ENCODE results near the gene RNF220.

RNF220 gene

GRCh38 chr1:44406737-44407429 is 1.8 kb downstream of the RNF220 start:
- no peak for DNase-seq (ENCODE audit: extremely low read depth in 1 of 2, low read depth in 1 of 2)

- no peak for DNase-seq (ENCODE audit: extremely low read depth in 1 of 2, low read depth in 1 of 2)
Measured at GRCh38 chr1:44407430-44408211, 2.6 kb downstream of the RNF220 start.

- DNase-seq (ENCODE audit: extremely low read depth in 1 of 2, low read depth in 1 of 2) = no peak
Measured at GRCh38 chr1:44408212-44408582, 3.1 kb downstream of the RNF220 start.

GRCh38 chr1:44408632-44409602 is 3.9 kb downstream of the RNF220 start:
- no peak for DNase-seq (ENCODE audit: extremely low read depth in 1 of 2, low read depth in 1 of 2)

GRCh38 chr1:44409757-44410156 is 4.7 kb downstream of the RNF220 start:
- DNase-seq (ENCODE audit: extremely low read depth in 1 of 2, low read depth in 1 of 2) = no peak

- no peak for DNase-seq (ENCODE audit: extremely low read depth in 1 of 2, low read depth in 1 of 2)
Measured at GRCh38 chr1:44411861-44412260, 6.8 kb downstream of the RNF220 start.

- no peak for DNase-seq (ENCODE audit: extremely low read depth in 1 of 2, low read depth in 1 of 2)
Measured at GRCh38 chr1:44412601-44413000, 7.5 kb downstream of the RNF220 start.

- DNase-seq (ENCODE audit: extremely low read depth in 1 of 2, low read depth in 1 of 2) = no peak
Measured at GRCh38 chr1:44413740-44414139, 8.7 kb downstream of the RNF220 start.

- DNase-seq (ENCODE audit: extremely low read depth in 1 of 2, low read depth in 1 of 2) = no peak
Measured at GRCh38 chr1:44415013-44415412, 10.0 kb downstream of the RNF220 start.

GRCh38 chr1:44416408-44416807 is 11.4 kb downstream of the RNF220 start:
- no peak for DNase-seq (ENCODE audit: extremely low read depth in 1 of 2, low read depth in 1 of 2)

GRCh38 chr1:44417351-44418021 is 12.4 kb downstream of the RNF220 start:
- DNase-seq (ENCODE audit: extremely low read depth in 1 of 2, low read depth in 1 of 2) = no peak

GRCh38 chr1:44418022-44418673 is 13.1 kb downstream of the RNF220 start:
- no peak for DNase-seq (ENCODE audit: extremely low read depth in 1 of 2, low read depth in 1 of 2)

- no peak for DNase-seq (ENCODE audit: extremely low read depth in 1 of 2, low read depth in 1 of 2)
Measured at GRCh38 chr1:44419901-44420300, 14.8 kb downstream of the RNF220 start.

- DNase-seq (ENCODE audit: extremely low read depth in 1 of 2, low read depth in 1 of 2) = no peak
Measured at GRCh38 chr1:44420535-44420934, 15.5 kb downstream of the RNF220 start.

GRCh38 chr1:44421446-44421884 is 16.4 kb downstream of the RNF220 start:
- no peak for DNase-seq (ENCODE audit: extremely low read depth in 1 of 2, low read depth in 1 of 2)

- DNase-seq (ENCODE audit: extremely low read depth in 1 of 2, low read depth in 1 of 2) = no peak
Measured at GRCh38 chr1:44422161-44422560, 17.1 kb downstream of the RNF220 start.

- no peak for DNase-seq (ENCODE audit: extremely low read depth in 1 of 2, low read depth in 1 of 2)
Measured at GRCh38 chr1:44423591-44424537, 18.8 kb downstream of the RNF220 start.

- DNase-seq (ENCODE audit: extremely low read depth in 1 of 2, low read depth in 1 of 2) = no peak
Measured at GRCh38 chr1:44424747-44425146, 19.7 kb downstream of the RNF220 start.
